Natural killer cell treated with Interleukin-12 subunit alpha and Interleukin-12 subunit beta and Interleukin-15 and Interleukin-18, amount 100 ng/mL, for 72 hours (primary cell): Measurements from ENCODE around the gene KRT82. TPM values are rescaled to one million over a fixed set of nuclear protein-coding genes. Genes with fewer than 3 reads are reported as not detected.
"Not testable (repeated sequence)": the region's sequence is repeated elsewhere in the genome, so short reads cannot be mapped to it uniquely, and the experiment has no call there.

Experiments used
- ATAC-seq, 2 donors: fragments of 150-1000 bp; cut with Tn5 transposase in 1 of 2; sonication (Bioruptor Pico), chemical (Tn5 transposase) in 1 of 2; 2 replicates each; pipeline ENCODE4 v1.10.0; 2021
- DNase-seq: peaks from one replicate; pipeline ENCODE4 v3.0.0; 2022; ENCODE audit warnings: low spot score
- H3K27ac Mint-ChIP-seq, 2 donors: 1 replicate in 1 of 2; 2 replicates in 1 of 2; pipeline ENCODE4 v1.8.0; 2022; ENCODE audit warnings: mixed read lengths in 2 of 2, mild to moderate bottlenecking in 1 of 2, moderate library complexity in 1 of 2
- H3K27me3 Mint-ChIP-seq, 2 donors: 1 replicate in 1 of 2; 2 replicates in 1 of 2; pipeline ENCODE4 v1.8.0; 2022; ENCODE audit warnings: mixed read lengths in 2 of 2
- H3K36me3 Mint-ChIP-seq: one replicate; pipeline ENCODE4 v1.8.0; 2022; ENCODE audit warnings: mixed read lengths
- H3K4me1 Mint-ChIP-seq, 2 donors: 1 replicate in 1 of 2; 2 replicates in 1 of 2; pipeline ENCODE4 v1.8.0; 2022; ENCODE audit warnings: low read depth in 2 of 2, mixed read lengths in 2 of 2, mild to moderate bottlenecking in 1 of 2
- H3K4me3 Mint-ChIP-seq: one replicate; pipeline ENCODE4 v1.8.0; 2022; ENCODE audit warnings: mixed read lengths
- H3K9me3 Mint-ChIP-seq: 2 replicates; pipeline ENCODE4 v1.8.0; 2022; ENCODE audit warnings: mixed read lengths
- total RNA-seq, 2 donors: library from RNA; stranded (reverse); gene quantifications; one replicate each; pipeline ENCODE4 v1.2.3, GENCODE V29; 2022

The KRT82 gene
- total RNA-seq, 2 donors from 2014 or later: not detected

- Mint-ChIP-seq H3K4me1 (peaks cover 21 to 25% of the 10 kb centered on the region in 2 donors), H3K27me3 (peaks cover 27 to 28% of the 10 kb centered on the region in 2 donors), H3K4me3 (peak overlapping the region; percentile 69), H3K36me3 (no peaks in the 10 kb centered on the region), H3K27ac (peak overlapping the region in 1 of 2 donors; percentile 25), H3K9me3 (no peaks in the 10 kb centered on the region)
- peak; percentile 83 to 93 for ATAC-seq
- DNase-seq: peak; percentile 65
Observed at GRCh38 chr12:52351196-52352059, 54.7 kb downstream of the KRT82 start.

DNA sequence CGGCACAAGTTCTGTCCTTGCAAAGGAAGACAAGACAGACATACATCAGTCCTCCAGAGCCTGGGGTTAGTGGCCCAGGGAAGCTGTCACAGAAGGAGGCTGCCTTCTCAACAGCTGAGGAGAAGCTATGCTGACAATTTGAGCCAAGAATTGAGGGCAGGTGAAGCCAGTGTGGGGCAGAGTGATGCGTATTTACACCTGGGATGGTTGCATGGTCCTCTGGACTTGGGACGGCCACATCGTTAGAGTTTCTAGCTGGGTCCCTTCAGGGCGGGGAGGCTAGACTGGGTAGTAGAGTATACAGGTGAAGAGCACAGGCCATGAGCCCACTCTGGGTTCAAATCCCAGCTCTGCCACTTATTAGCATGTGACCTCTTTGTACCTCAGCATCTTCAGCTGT, 55.3 kb downstream of the KRT82 start:
- H3K4me1 Mint-ChIP-seq: peaks cover 21 to 25% of the 10 kb centered on the region in 2 donors
- ATAC-seq (no peak), DNase-seq (no peak)
- H3K36me3 Mint-ChIP-seq: no peaks in the 10 kb centered on the region
- no peak overlapping the region for H3K27ac Mint-ChIP-seq
- H3K9me3 Mint-ChIP-seq: no peaks in the 10 kb centered on the region
- H3K27me3 Mint-ChIP-seq: peaks cover 27 to 30% of the 10 kb centered on the region in 2 donors
- no peak overlapping the region for H3K4me3 Mint-ChIP-seq

DNA sequence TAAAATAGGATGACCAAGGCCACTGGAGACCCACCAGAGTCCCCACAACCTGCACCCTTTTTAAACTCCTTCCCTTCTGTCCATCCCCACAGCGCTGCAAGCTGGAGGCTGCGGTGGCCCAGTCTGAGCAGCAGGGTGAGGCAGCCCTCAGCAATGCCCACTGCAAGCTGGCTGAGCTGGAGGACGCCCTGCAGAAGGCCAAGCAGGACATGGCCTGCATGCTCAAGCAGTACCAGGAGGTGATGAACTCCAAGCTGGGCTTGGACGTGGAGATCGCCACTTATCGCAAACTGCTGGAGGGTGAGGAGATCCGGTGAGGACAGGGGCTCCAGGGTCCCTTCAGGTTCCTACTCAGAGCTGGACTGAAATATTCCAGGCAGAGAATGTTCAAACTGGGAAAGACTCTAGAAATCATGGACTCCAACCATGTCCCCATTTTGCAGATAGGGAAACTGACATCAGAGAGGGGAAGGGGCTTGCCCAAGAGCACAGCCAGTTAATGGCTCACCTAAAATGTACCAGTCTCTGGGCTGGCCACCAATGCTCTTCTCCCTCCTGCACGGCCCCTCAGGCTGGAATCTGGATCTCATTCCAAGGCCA, 56.0 kb downstream of the KRT82 start:
- no peak overlapping the region for H3K4me3 Mint-ChIP-seq
- DNase-seq: no peak
- H3K9me3 Mint-ChIP-seq: no peaks in the 10 kb centered on the region
- H3K27ac Mint-ChIP-seq: no peak overlapping the region
- ATAC-seq: no peak
- H3K36me3 Mint-ChIP-seq: no peaks in the 10 kb centered on the region
- H3K4me1 Mint-ChIP-seq: peaks cover 21 to 25% of the 10 kb centered on the region in 2 donors
- peaks cover 27 to 33% of the 10 kb centered on the region in 2 donors for H3K27me3 Mint-ChIP-seq

DNA sequence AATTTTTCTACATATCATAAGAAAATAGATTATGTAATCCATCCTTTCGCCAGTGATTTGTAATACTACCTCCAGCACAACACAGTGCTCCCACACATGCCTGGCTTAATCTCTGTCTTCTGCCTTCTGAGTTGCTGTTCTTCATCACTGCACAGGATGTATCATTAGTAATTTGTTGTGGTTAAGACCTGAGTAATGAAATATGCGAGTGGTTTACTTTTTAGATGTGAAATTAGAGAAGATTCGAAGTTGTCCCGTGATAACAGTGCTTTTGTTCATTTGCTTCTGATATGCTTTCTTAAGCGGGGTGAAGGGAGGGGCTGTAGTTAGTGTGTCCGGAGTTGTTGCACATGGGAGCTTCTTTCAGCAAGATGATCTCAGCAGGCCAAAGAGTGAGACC, 56.9 kb downstream of the KRT82 start:
- Mint-ChIP-seq H3K27me3 (peaks cover 33% of the 10 kb centered on the region in 2 donors), H3K4me1 (peaks cover 21 to 25% of the 10 kb centered on the region in 2 donors), H3K27ac (no peak overlapping the region), H3K36me3 (no peaks in the 10 kb centered on the region), H3K9me3 (no peaks in the 10 kb centered on the region), H3K4me3 (no peak overlapping the region)
- DNase-seq (no peak), ATAC-seq (no peak)

GRCh38 chr12:52347551-52348510, 58.3 kb downstream of the KRT82 start:
- peaks cover 26 to 35% of the 10 kb centered on the region in 2 donors for H3K27me3 Mint-ChIP-seq
- no peaks in the 10 kb centered on the region for H3K36me3 Mint-ChIP-seq
- H3K4me1 Mint-ChIP-seq: peaks cover 15 to 16% of the 10 kb centered on the region in 2 donors
- DNase-seq (peak; percentile 31), ATAC-seq (no peak)
- H3K27ac Mint-ChIP-seq: no peak overlapping the region
- H3K4me3 Mint-ChIP-seq: no peak overlapping the region
- no peaks in the 10 kb centered on the region for H3K9me3 Mint-ChIP-seq

- no peaks in the 10 kb centered on the region for H3K36me3 Mint-ChIP-seq
- peaks cover 9 to 11% of the 10 kb centered on the region in 2 donors for H3K4me1 Mint-ChIP-seq
- no peak overlapping the region for H3K27ac Mint-ChIP-seq
- peaks cover 26 to 34% of the 10 kb centered on the region in 2 donors for H3K27me3 Mint-ChIP-seq
- ATAC-seq (no peak), DNase-seq (peak; percentile 49)
- H3K4me3 Mint-ChIP-seq: no peak overlapping the region
- H3K9me3 Mint-ChIP-seq: no peaks in the 10 kb centered on the region
Observed at GRCh38 chr12:52347016-52347415, 59.1 kb downstream of the KRT82 start.

DNA sequence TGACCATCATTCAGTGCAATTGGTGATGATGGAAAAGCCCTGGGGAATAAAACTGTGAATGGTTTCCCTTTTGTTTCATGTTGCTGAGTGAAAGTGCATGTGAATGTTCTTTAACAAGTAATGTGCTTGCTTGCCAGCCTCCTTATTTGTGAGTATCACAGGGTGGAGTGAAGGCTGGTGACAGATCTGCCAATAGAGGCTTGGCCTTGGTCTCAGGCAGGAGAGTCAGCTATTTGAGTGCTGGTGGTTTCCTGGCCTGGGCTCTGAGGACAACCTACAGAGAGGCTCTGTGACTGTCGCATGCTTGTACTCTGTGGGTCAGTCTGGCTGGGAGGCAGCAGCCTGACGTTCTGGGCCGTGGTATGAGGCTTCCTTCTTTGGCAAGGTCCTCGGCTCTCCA, 59.5 kb downstream of the KRT82 start:
- Mint-ChIP-seq H3K9me3 (no peaks in the 10 kb centered on the region), H3K27ac (no peak overlapping the region), H3K27me3 (peaks cover 28 to 30% of the 10 kb centered on the region in 2 donors), H3K4me1 (peaks cover 5 to 7% of the 10 kb centered on the region in 2 donors), H3K36me3 (no peaks in the 10 kb centered on the region), H3K4me3 (no peak overlapping the region)
- ATAC-seq (no peak), DNase-seq (peak; percentile 1)

DNA sequence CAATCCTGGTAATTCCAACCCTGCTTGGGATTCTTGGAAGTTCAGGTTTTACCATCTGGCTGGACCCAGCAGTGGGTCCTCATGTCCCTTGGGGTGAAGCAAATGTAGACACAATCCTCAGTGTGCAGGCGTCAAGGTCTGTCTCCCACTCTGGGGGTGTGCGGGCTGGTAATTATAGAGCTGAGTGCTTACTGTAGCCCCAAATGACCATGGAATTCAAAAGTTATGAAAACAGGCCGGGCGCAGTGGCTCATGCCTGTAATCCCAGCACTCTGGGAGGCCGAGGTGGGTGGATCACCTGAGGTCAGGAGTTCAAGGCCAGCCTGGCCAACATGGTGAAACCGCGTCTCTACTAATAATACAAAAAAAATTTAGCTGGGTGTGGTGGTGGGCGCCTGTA, 61.1 kb downstream of the KRT82 start:
- not testable (repeated sequence) for ATAC-seq, H3K9me3 Mint-ChIP-seq, H3K36me3 Mint-ChIP-seq, H3K4me1 Mint-ChIP-seq, H3K4me3 Mint-ChIP-seq, H3K27ac Mint-ChIP-seq
- H3K27me3 Mint-ChIP-seq: peaks cover 23 to 28% of the 10 kb centered on the region in 2 donors
- peak; percentile 20 for DNase-seq

DNA sequence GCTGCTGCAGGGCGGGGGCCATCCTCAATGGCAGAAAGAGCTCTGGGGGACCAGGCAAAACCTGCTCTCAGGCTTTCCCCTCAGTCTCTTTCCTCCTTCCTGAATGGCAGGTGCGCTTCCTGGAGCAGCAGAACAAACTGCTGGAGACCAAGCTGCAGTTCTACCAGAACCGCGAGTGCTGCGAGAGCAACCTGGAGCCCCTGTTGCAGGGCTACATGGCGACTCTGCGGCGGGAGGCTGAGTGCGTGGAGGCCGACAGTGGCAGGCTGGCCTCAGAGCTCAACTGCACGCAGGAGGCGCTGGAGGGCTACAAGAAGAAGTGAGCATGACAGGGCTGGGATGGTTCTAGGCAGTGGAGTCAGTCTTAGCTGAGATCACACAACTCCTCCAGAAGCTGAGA, 62.0 kb downstream of the KRT82 start:
- H3K4me1 Mint-ChIP-seq: no peaks in the 10 kb centered on the region
- H3K4me3 Mint-ChIP-seq: no peak overlapping the region
- no peak for ATAC-seq
- no peaks in the 10 kb centered on the region for H3K9me3 Mint-ChIP-seq
- peaks cover 23 to 31% of the 10 kb centered on the region in 2 donors for H3K27me3 Mint-ChIP-seq
- no peaks in the 10 kb centered on the region for H3K36me3 Mint-ChIP-seq
- DNase-seq: peak; percentile 60
- H3K27ac Mint-ChIP-seq: no peak overlapping the region

Other genes with a start within 250 kb of the KRT82 start
- not detected for gene KRT80, start 214.3 kb downstream of the KRT82 start, total RNA-seq
- 1 to 10 TPM; 2.6 to 6.1 TPM for gene KRT7, start 173.1 kb downstream of the KRT82 start, total RNA-seq
- under 1 TPM in 1 of 2 donors, not detected in 1; 0.43 TPM for gene KRT86, start 131.7 kb downstream of the KRT82 start, total RNA-seq
- under 1 TPM in 1 of 2 donors, not detected in 1; 0.22 TPM for gene KRT81, start 114.8 kb downstream of the KRT82 start, total RNA-seq
- gene KRT83, start 84.9 kb downstream of the KRT82 start, total RNA-seq: not detected
- gene KRT85, start 38.9 kb downstream of the KRT82 start, total RNA-seq: not detected
- gene KRT84, start 20.7 kb downstream of the KRT82 start, total RNA-seq: not detected
- gene KRT75, start 28.0 kb upstream of the KRT82 start, total RNA-seq: not detected
- not detected for gene KRT6B, start 45.8 kb upstream of the KRT82 start, total RNA-seq
- not detected for gene KRT6C, start 67.5 kb upstream of the KRT82 start, total RNA-seq
- not detected for gene KRT6A, start 86.9 kb upstream of the KRT82 start, total RNA-seq
- gene KRT5, start 114.1 kb upstream of the KRT82 start, total RNA-seq: not detected
- not detected for gene KRT71, start 146.8 kb upstream of the KRT82 start, total RNA-seq
- not detected for gene KRT74, start 167.5 kb upstream of the KRT82 start, total RNA-seq
- under 1 TPM in 1 of 2 donors, not detected in 1; 0.43 TPM for gene KRT72, start 195.1 kb upstream of the KRT82 start, total RNA-seq
- under 1 TPM in 1 of 2 donors, not detected in 1; 0.52 TPM for gene KRT73, start 212.2 kb upstream of the KRT82 start, total RNA-seq
- gene KRT2, start 245.9 kb upstream of the KRT82 start, total RNA-seq: not detected